AG04450 (cell line): ENCODE data around the gene C4orf36. TPM values are rescaled to one million over a fixed set of nuclear protein-coding genes. Genes with fewer than 3 reads are reported as not detected.

Experiments used
- CTCF ChIA-PET: fragments of 300-600, 350-600 bp; formaldehyde crosslinking; extraction: SDS; loops from one replicate; lab custom pipeline; 2022; ENCODE audit warnings: antibody characterized with exemption, inconsistent platforms; lab: Charles Lee
- POLR2A ChIA-PET: fragments of 350-600 bp; formaldehyde crosslinking; extraction: SDS; loops from one replicate; lab custom pipeline; 2021; ENCODE audit warnings: antibody characterized with exemption, inconsistent platforms; lab: Yijun Ruan, JAX
- DNase-seq: peaks from one replicate; pipeline ENCODE4 v3.0.0-alpha.2; 2011; ENCODE audit warnings: low read depth, low spot score
- H3K27ac ChIP-seq: one replicate; pipeline ENCODE4 v1.5.1; 2012; ENCODE audit warnings: low read depth, low read length, control low read depth
- H3K27me3 ChIP-seq: one replicate; pipeline ENCODE4 v1.6.0; 2012; ENCODE audit warnings: low read length; ENCODE audit not compliant: control insufficient read depth, insufficient read depth
- H3K4me3 ChIP-seq: 2 replicates; pipeline ENCODE4 v1.5.1; 2011; ENCODE audit warnings: mild to moderate bottlenecking, low read depth, low read length, control low read depth
- H3K9me3 ChIP-seq: 2 replicates; pipeline ENCODE4 v1.5.1; 2012; ENCODE audit warnings: low read length; ENCODE audit not compliant: control insufficient read depth, insufficient read depth
- CTCF ChIP-seq: IDR thresholded peaks from 2 replicates; pipeline ENCODE4 v1.5.1; 2011; ENCODE audit warnings: low read depth, low read length, control low read depth, inconsistent platforms
- polyA minus RNA-seq: library from RNA; depleted of rRNA, polyadenylated mRNA; stranded (reverse); fragments of >200 nt; gene quantifications from 2 replicates; pipeline ENCODE4 v1.2.3, GENCODE V29; 2011; rRNA and poly(A)+ RNA removed
- polyA plus RNA-seq: library from polyadenylated mRNA; depleted of rRNA; stranded (reverse); fragments of >200 nt; gene quantifications from 2 replicates; pipeline ENCODE4 v1.2.3, GENCODE V29; 2011; rRNA removed

The C4orf36 gene, protein sequence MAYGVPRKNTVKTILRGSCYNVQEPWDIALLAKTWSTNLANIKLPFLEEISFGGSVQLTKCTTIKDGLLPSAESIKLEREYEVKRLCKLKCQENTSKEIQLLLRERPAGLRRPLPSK
- 1.2 and 1.3 TPM in 2 replicates for polyA plus RNA-seq
- polyA minus RNA-seq, result not detected in 2 replicates

GRCh38 chr4:86891762-86892635 lies at the start of gene C4orf36:
TSS of gene C4orf36 (minus strand) at chr4:86892422. CDS start at chr4:86891520, 902 bp downstream.
- ChIA-PET POLR2A (no interaction called here), CTCF (interaction anchor here (1.1 to 3.6 kb wide), 4 partner anchors 30 to 394 kb away, joined by 4 to 125 read pairs (median 4); no protein-coding TSS in a partner anchor)
- H3K27me3 ChIP-seq, result no peaks in the 10 kb centered on the region
- peak within 1 kb of the TSS; percentile 65 for H3K4me3 ChIP-seq
- DNase-seq, result no peak
- no peak for TF ChIP-seq CTCF
- no peaks in the 10 kb centered on the region; the same call in 1 of the 2 replicates for H3K9me3 ChIP-seq
- H3K27ac ChIP-seq, result no peak within 1 kb of the TSS

- ChIA-PET CTCF (interaction anchor here (0.7 to 1.1 kb wide), 2 partner anchors 18 to 53 kb away, joined by 3 read pairs; no protein-coding TSS in a partner anchor), POLR2A (interaction anchor here (1.3 kb wide), 1 partner anchor 65 kb away, joined by 3 read pairs; no protein-coding TSS in a partner anchor)
- Histone ChIP-seq H3K27me3 (no peaks in the 10 kb centered on the region), H3K4me3 (no peak overlapping the region), H3K9me3 (no peaks in the 10 kb centered on the region), H3K27ac (no peak overlapping the region)
- no peak for TF ChIP-seq CTCF
- no peak for DNase-seq
Observed at GRCh38 chr4:86940920-86941460, 48.8 kb upstream of the C4orf36 start.

GRCh38 chr4:86939729-86940575 lies 47.7 kb upstream of the C4orf36 start:
- POLR2A ChIA-PET, result interaction anchor here (1.3 kb wide), 1 partner anchor 66 kb away, joined by 3 read pairs; no protein-coding TSS in a partner anchor
- TF ChIP-seq CTCF, result no peak
- Histone ChIP-seq H3K4me3 (no peak overlapping the region), H3K27me3 (no peaks in the 10 kb centered on the region), H3K9me3 (no peaks in the 10 kb centered on the region; the same call in 1 of the 2 replicates), H3K27ac (no peak overlapping the region)
- CTCF ChIA-PET, result interaction anchor here (0.6 to 1.9 kb wide), 4 partner anchors 13 to 441 kb away, joined by 3 to 7 read pairs (median 4); no protein-coding TSS in a partner anchor
- DNase-seq, result no peak

- POLR2A ChIA-PET, result interaction anchor here (1.3 to 2.1 kb wide), 2 partner anchors 11 to 68 kb away, joined by 3 to 6 read pairs; no protein-coding TSS in a partner anchor
Observed at GRCh38 chr4:86938771-86939520, 46.7 kb upstream of the C4orf36 start.

More at GRCh38 chr4:86938771-86939520, 46.7 kb upstream of the C4orf36 start:
- H3K9me3 ChIP-seq, result no peaks in the 10 kb centered on the region; the same call in 1 of the 2 replicates
- H3K4me3 ChIP-seq, result no peak overlapping the region
- CTCF ChIA-PET, result interaction anchor here (0.5 to 1.9 kb wide), 7 partner anchors 12 to 444 kb away, joined by 3 to 7 read pairs (median 4); no protein-coding TSS in a partner anchor
- H3K27me3 ChIP-seq, result no peaks in the 10 kb centered on the region
- DNase-seq, result no peak
- no peak for TF ChIP-seq CTCF
- H3K27ac ChIP-seq, result no peak overlapping the region
